DND-41 (cell line): ENCODE measurements around the gene HOXD9.

Experiments used
- ATAC-seq: fragments of 200-7000 bp; cut with Tn5 transposase; 3 replicates; pipeline ENCODE4 v1.9.1; 2021; ENCODE audit warnings: low read depth; ENCODE audit not compliant: insufficient read depth
- DNase-seq: peaks from one replicate; pipeline ENCODE4 v3.0.0-alpha.2; 2020
- H2AFZ ChIP-seq: 2 replicates; pipeline ENCODE4 v1.6.0; 2012; ENCODE audit warnings: low read depth, low read length
- H3K27ac ChIP-seq: 2 replicates; pipeline ENCODE4 v1.5.1; 2012; ENCODE audit warnings: low read length, inconsistent platforms
- H3K27me3 ChIP-seq: fragments of 200-600 bp; sonication (generic); 2 replicates; pipeline ENCODE4 v1.6.0; 2012; ENCODE audit warnings: low read length, mild to moderate bottlenecking, inconsistent platforms; ENCODE audit not compliant: insufficient read depth, poor library complexity
- H3K36me3 ChIP-seq: 2 replicates; pipeline ENCODE4 v1.5.1; 2012; ENCODE audit warnings: low read length, inconsistent platforms; ENCODE audit not compliant: insufficient read depth
- H3K4me1 ChIP-seq: 2 replicates; pipeline ENCODE4 v1.5.1; 2012; ENCODE audit warnings: mild to moderate bottlenecking, low read length; ENCODE audit not compliant: insufficient read depth
- H3K4me2 ChIP-seq: 2 replicates; pipeline ENCODE4 v1.6.0; 2012; ENCODE audit warnings: mild to moderate bottlenecking, moderate library complexity, low read length, inconsistent platforms; ENCODE audit not compliant: insufficient read depth
- H3K4me3 ChIP-seq, 2 experiments: fragments of 200-600 bp in 1 of 2; shearing (Covaris generic) in 1 of 2; 2 replicates each; pipeline ENCODE4 v1.5.1; 2012 to 2016; ENCODE audit warnings: inconsistent platforms in 2 of 2, low read length in 2 of 2, mild to moderate bottlenecking in 2 of 2, low read depth in 1 of 2, moderate library complexity in 1 of 2
- H3K79me2 ChIP-seq: 2 replicates; pipeline ENCODE4 v1.6.0; 2012; ENCODE audit warnings: low read length, inconsistent platforms; ENCODE audit not compliant: insufficient read depth
- H3K9ac ChIP-seq: 2 replicates; pipeline ENCODE4 v1.6.0; 2012; ENCODE audit warnings: low read depth, mild to moderate bottlenecking, inconsistent platforms, low read length, moderate library complexity
- H3K9me3 ChIP-seq: 2 replicates; pipeline ENCODE4 v1.5.1; 2012; ENCODE audit warnings: low read length, moderate library complexity, mild to moderate bottlenecking, inconsistent platforms; ENCODE audit not compliant: insufficient read depth, severe bottlenecking
- H4K20me1 ChIP-seq: 2 replicates; pipeline ENCODE4 v1.6.0; 2012; ENCODE audit warnings: low read length; ENCODE audit not compliant: insufficient read depth
- CTCF ChIP-seq: IDR thresholded peaks from 2 replicates; pipeline ENCODE4 v1.5.1; 2012; ENCODE audit warnings: borderline replicate concordance, low read length, moderate library complexity, mild to moderate bottlenecking; ENCODE audit not compliant: poor library complexity, severe bottlenecking; ENCODE audit errors: extremely low read depth
- EZH2 ChIP-seq: IDR thresholded peaks from 3 replicates; pipeline ENCODE4 v1.6.1; 2012; ENCODE audit warnings: borderline replicate concordance, low read depth, mild to moderate bottlenecking, moderate library complexity, low read length, inconsistent platforms; ENCODE audit not compliant: severe bottlenecking

HOXD9 gene

GRCh38 chr2:176145085-176145969, 22.8 kb downstream of the HOXD9 start:
- Histone ChIP-seq H3K36me3 (no peaks in the 10 kb centered on the region), H3K79me2 (no peaks in the 10 kb centered on the region), H3K4me1 (peaks cover 8% of the 10 kb centered on the region), H3K9ac (no peak overlapping the region), H4K20me1 (no peaks in the 10 kb centered on the region), H3K9me3 (no peaks in the 10 kb centered on the region), H3K27ac (no peak overlapping the region), H3K27me3 (no peaks in the 10 kb centered on the region), H2AFZ (no peak overlapping the region), H3K4me3 (no peak overlapping the region), H3K4me2 (no peak overlapping the region)
- no peak for TF ChIP-seq EZH2
- no peak for TF ChIP-seq CTCF
- no peak for ATAC-seq
- no peak for DNase-seq

- H3K9ac ChIP-seq, result no peak overlapping the region
- H3K4me2 ChIP-seq, result no peak overlapping the region
- H4K20me1 ChIP-seq, result no peaks in the 10 kb centered on the region
- DNase-seq, result no peak
- 0 out of 2 replicates have a peak, but pooled peaks cover under 1% of the 10 kb centered on the region for H3K4me1 ChIP-seq
- TF ChIP-seq EZH2 (no peak), CTCF (no peak)
- no peak overlapping the region for H2AFZ ChIP-seq
- H3K79me2 ChIP-seq, result no peaks in the 10 kb centered on the region
- H3K36me3 ChIP-seq, result no peaks in the 10 kb centered on the region
- ATAC-seq, result no peak
- H3K27ac ChIP-seq, result no peak overlapping the region
- no peaks in the 10 kb centered on the region for H3K9me3 ChIP-seq
- H3K27me3 ChIP-seq, result no peaks in the 10 kb centered on the region
- H3K4me3 ChIP-seq, result no peak overlapping the region
These were observed 23.6 kb downstream of the HOXD9 start for GRCh38 chr2:176146101-176146500.

GRCh38 chr2:176146645-176147044, 24.1 kb downstream of the HOXD9 start:
- DNase-seq, result no peak
- no peak for ATAC-seq
- H3K9ac ChIP-seq, result no peak overlapping the region
- no peaks in the 10 kb centered on the region for H3K4me1 ChIP-seq
- H3K4me3 ChIP-seq, result no peak overlapping the region
- no peaks in the 10 kb centered on the region for H3K36me3 ChIP-seq
- no peak overlapping the region for H2AFZ ChIP-seq
- TF ChIP-seq EZH2, result no peak
- TF ChIP-seq CTCF, result no peak
- H3K27me3 ChIP-seq, result no peaks in the 10 kb centered on the region
- no peak overlapping the region for H3K27ac ChIP-seq
- H3K79me2 ChIP-seq, result no peaks in the 10 kb centered on the region
- H3K4me2 ChIP-seq, result no peak overlapping the region
- no peaks in the 10 kb centered on the region for H4K20me1 ChIP-seq
- no peaks in the 10 kb centered on the region for H3K9me3 ChIP-seq
